GOT3 (cell line): ENCODE results near the gene ATE1.

Experiments
- DNase-seq: peaks from one replicate; lab custom pipeline; 2025; ENCODE audit warnings: mixed read lengths; lab: John Stamatoyannopoulos, UW

ATE1 gene

GRCh38 chr10:121865554-121865953, 62.3 kb downstream of the ATE1 start:
- DNase-seq: no peak

DNA sequence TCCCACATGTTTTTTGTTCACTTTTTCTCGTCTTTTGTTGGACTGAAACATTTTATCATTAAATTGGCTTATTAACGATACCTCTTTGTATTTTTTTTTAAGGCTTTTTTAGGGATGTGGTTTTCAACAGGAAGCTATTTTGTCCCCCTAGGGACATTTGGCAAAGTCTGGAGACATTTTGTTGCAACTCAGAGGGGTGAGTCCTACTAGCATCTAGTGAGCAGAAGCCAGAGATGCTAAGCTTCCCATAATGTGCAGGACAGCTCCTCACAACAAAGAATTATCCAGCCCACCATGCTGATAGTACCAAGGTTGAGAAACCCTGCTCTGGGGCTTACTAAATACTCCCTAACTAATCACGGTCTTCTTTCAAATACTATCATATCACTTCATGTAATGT, 63.2 kb downstream of the ATE1 start:
- no peak for DNase-seq

DNA sequence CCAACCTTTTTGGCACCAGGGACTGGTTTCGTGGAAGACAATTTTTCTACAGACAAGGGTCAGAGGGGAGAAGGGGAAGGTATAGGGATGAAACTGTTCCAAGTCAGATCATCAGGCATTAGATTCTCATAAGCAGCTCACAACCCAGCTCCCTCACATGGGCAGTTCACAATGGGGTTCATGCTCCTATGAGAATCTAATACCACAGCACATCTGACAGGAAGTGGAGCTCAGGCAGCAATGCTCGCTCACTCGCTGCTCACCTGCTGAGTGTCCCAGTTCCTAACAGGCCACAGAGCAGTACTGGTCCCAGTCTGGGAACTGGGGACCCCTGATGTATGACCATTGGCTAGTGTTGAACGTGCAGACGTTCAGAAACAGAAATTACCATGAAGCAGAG, 63.7 kb downstream of the ATE1 start:
- no peak for DNase-seq

DNA sequence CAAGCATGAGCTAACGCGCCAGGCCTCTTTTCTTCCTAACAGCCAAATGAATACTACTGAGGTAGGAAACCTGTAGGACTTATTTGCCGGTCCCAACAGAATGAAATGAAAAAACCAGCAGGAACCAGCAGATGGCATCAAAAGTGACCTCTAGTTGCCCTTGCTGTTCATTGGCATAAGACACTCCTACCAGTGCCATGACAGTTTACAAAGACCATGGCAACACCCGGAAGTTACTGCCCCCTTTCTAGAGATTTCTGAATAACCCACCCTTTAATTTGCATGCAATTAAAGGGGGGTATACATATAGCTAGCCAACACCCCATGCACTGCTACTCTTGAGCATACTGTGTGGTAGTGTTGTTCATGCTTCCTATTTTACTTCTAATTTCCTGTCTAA, 65.2 kb downstream of the ATE1 start:
- DNase-seq: no peak

DNA sequence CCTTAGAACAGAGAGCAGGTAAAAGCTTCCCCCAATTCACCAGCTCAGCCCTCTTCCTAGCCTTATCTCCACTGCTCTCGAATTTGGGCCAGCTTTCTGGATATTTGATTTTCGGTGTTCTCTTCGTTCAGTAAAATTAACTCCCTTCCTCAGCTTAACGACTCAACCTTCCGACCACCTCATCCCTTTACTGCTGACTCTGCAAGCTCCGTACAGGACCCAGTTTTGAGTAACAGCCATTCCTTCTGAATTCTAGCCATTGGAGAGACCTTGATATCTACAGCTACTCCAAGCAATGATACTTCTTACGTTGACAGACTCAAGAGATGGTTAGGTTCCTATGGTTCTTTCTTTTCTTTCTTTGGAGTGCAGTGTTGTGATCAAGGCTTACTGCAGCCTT, 65.8 kb downstream of the ATE1 start:
- DNase-seq: no peak

DNA sequence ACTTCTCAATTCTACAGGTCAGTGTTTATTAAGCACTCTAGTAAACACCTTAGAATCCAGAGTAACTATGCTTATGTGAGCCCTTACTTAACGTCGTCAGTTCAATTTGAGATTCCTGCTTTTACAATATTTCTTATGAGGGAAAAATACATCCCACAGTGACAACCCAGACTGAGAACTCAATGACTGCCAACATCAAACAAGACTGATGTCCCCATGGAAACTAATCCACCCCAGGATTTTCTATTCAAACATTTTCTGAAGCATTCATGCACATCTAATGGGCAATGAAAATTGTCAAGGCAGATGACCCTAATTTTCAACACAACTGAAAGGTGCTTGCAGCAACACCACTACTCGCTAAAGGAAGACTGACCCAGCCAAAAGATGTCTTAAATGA, 67.0 kb downstream of the ATE1 start:
- DNase-seq: no peak

GRCh38 chr10:121854809-121855445, 72.9 kb downstream of the ATE1 start:
- DNase-seq: no peak

- no peak for DNase-seq
Measured at GRCh38 chr10:121853950-121854349, 73.9 kb downstream of the ATE1 start.

- no peak for DNase-seq
Measured at GRCh38 chr10:121851786-121852185, 76.0 kb downstream of the ATE1 start.

- DNase-seq: no peak
Measured at GRCh38 chr10:121848082-121848481, 79.7 kb downstream of the ATE1 start.

GRCh38 chr10:121846555-121846954, 81.3 kb downstream of the ATE1 start:
- no peak for DNase-seq

DNA sequence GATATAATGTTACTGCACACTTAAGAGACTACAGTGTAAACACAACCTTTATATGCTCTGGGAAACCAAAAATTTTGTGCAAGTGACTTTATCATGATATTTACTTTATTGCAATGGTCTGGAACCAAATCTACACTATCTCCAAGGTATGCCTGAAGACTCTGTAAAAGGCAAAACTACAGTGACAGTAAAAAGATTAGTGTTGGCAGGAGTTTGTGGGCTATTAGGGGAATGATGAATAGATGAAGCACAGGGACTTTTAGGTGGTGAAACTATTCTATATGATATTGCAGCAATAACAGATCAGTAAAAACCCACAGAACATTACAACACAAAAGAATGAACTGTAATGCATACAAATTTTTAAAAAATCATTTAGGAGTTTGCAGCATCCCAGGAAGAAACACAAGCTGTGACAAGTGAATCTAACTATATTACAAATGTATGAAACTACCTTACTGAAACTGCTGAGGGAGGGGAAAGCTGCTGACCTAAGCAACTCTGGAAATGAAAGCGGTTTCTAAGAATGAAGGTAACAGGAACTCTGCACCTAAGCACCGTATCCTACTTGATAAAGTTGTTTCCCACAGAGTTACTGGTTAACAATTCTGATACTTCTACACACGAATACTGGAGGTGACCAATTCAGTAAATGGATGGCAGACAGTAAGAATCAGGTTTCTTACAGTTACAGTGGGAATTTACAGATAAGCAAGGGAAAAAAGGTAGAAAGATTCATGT, 82.6 kb downstream of the ATE1 start:
- no peak for DNase-seq

- DNase-seq: no peak
Measured at GRCh38 chr10:121844537-121844936, 83.3 kb downstream of the ATE1 start.

DNA sequence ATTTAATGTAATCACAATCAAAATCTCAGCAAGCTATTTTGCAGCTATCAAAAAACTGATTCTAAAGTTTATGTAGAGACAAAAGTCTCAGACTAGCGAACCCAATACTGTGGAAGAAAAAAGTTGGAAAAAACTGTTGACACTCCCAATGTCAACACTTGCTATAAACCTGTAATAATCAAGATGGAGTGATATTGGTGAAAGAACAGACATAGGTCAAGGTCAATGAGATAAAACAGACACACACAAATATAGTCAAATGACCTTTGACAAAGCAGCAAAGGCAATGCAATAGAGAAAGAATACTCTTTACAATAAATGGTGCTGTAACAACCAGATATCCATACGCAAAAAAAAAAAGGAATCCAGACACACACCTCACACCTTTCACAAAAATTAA, 84.5 kb downstream of the ATE1 start:
- no peak for DNase-seq

GRCh38 chr10:121841862-121842261, 86.0 kb downstream of the ATE1 start:
- no peak for DNase-seq

- DNase-seq: no peak
Measured at GRCh38 chr10:121838931-121839330, 88.9 kb downstream of the ATE1 start.

DNA sequence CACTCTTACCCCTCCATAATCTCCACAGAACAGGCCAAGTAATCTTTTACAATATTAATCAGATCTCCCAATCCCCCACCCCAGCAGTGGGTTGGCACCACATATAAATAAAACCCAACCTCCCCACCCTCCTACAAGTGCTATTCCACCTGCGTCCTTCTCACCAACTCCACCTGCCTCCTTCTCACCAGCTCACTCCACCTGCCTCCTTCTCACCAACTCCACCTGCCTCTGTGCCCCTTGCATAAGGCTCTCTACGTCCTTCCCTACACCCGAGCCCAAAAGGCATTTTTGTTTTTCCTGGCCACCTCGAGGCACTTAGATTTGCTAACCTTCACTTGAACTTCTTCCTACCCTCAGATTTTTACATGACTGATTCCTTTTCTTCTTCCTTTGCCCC, 89.7 kb downstream of the ATE1 start:
- DNase-seq: no peak

DNA sequence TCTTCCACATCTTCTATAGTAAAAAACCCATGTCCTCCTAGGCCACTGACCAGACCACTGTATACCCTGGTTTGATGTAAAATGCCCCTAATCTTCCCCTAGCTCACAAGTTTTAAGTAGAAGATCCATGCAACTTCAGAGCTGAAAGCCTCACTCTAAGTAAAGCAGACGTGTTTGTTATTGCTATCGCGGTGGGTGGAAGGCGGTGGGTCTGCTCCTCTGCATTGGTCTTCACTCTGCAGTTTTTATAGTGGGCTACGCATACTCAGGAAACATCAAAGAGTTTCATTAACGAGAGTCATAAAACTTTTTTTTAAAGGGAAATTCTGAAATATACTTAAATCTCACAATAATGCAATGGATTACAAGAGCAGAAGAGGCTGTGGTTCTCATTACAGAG, 91.7 kb downstream of the ATE1 start:
- DNase-seq: no peak

DNA sequence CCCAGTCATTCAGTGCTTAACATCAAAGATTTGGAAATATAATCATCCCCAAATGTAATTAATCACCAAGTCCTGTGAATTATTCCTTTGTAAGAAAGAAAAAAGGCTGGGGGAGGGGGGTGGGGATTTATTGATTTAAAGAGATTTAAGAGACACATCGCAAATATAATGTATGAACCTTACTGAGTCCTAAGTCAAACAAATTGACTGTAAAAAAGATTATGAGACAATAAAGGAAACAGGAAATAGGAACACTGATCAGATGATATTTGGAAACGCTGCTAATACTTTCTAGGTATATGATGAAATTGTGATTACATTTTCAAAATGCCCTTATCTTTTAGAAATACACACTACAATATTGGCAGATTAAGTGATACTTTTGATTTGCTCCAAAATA, 92.5 kb downstream of the ATE1 start:
- no peak for DNase-seq

DNA sequence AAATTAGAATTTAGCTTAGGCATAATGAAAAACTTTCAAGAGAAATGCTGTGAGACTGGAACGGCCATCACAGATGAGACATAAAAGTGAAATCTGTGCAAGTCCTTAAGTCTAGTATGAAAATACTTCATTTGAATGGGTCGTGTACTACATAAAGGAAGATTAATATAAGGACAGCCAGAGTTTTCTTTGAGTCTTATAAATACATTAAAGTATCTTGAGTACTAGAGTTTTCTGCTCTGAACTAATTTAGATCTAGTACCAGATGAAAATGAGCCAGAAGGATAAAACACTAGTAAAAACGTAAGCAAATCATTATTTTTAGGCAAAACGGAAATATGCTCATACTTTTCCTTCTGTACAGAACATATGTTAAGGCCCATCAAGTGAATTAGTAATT, 93.1 kb downstream of the ATE1 start:
- DNase-seq: no peak

DNA sequence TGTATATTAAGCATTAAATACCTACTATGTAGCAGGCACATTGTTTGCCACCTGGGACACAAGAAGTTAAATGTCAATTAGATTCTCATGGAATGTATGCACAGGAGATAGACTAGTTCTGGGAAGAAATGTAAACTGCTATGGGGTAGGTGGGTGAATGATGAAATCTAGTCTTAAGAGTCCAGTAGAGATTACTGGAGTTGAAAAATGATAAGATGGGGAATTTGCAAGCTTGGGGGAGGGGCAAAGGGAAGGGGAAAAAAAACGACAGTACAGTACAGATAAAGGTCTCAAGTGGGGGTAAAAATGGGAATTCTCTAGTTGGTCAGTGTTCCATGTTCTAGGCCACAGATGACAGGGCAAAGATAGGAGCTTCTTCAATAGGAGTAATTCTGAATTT, 94.4 kb downstream of the ATE1 start:
- no peak for DNase-seq

- DNase-seq: no peak
Measured at GRCh38 chr10:121832647-121833046, 95.2 kb downstream of the ATE1 start.

DNA sequence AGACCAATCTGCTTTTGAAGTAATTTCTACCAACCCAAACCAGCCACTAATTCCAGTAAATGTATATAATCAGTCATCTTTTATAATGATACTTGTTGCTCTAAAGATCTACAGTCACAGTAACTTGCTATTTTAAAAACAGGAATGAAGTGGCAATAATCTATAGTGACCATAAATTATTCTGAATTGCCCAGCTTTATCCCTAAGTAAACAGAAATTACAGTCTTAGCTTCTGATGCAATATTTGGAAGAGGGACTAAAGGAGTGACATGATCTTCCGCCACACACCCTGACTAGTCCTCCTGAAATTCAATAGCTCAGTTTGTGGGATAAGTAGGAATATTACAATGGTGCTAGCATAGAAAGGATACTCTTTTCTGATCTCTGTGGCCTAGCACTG, 96.1 kb downstream of the ATE1 start:
- no peak for DNase-seq

- DNase-seq: no peak
Measured at GRCh38 chr10:121831237-121831636, 96.6 kb downstream of the ATE1 start.
